Amniotic epithelial cell (primary cell): ENCODE results near the gene CCDC124.
"Not testable (repeated sequence)": the region's sequence is repeated elsewhere in the genome, so short reads cannot be mapped to it uniquely, and the experiment has no call there.

Source experiments
- DNase-seq: peaks from one replicate; pipeline ENCODE4 v3.0.0-alpha.2; 2010; ENCODE audit warnings: low read depth

The CCDC124 gene

GRCh38 chr19:17986569-17986968, 53.8 kb downstream of the CCDC124 start:
- DNase-seq: not testable (repeated sequence)

- DNase-seq: no peak
Measured at GRCh38 chr19:17988161-17988560, 55.3 kb downstream of the CCDC124 start.

- DNase-seq: no peak
Measured at GRCh38 chr19:17989425-17990094, 56.7 kb downstream of the CCDC124 start.

GRCh38 chr19:17993076-17993813, 60.4 kb downstream of the CCDC124 start:
- DNase-seq: no peak
